B cell (primary cell): Measurements from ENCODE around the gene GJC1.

ENCODE experiments used
- EZH2 ChIP-seq: IDR thresholded peaks from 2 replicates; pipeline ENCODE4 v1.6.1; 2012; ENCODE audit warnings: borderline replicate concordance, low read depth, mild to moderate bottlenecking, moderate library complexity, low read length; ENCODE audit not compliant: insufficient read depth, poor library complexity, severe bottlenecking
- TF ChIP-seq, protein P1 (sequence below): fragments of 200-600 bp; IDR thresholded peaks from one replicate; pipeline ENCODE4 v1.8.0; 2022; ENCODE audit warnings: antibody characterized with exemption, mild to moderate bottlenecking

DNA sequence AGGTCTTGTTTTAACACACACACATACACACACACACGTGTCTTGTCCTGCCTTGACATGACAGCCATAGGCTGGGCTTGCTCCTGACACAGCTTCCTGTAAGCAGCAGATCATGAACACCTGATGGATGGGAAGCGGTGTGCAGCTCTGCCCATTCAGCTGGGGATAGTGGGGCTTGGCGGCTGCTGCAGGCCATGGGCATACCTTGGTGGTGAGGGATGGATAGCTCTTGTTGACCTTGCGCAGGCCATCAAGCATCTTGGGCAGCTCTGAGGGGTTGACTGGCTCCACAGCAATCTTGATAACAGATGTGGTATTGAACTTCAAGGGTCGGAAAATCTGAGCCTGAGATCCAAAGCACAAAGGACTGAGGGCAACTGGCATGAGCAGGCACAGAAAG, 29.6 kb upstream of the GJC1 start:
- TF ChIP-seq, protein P1, sequence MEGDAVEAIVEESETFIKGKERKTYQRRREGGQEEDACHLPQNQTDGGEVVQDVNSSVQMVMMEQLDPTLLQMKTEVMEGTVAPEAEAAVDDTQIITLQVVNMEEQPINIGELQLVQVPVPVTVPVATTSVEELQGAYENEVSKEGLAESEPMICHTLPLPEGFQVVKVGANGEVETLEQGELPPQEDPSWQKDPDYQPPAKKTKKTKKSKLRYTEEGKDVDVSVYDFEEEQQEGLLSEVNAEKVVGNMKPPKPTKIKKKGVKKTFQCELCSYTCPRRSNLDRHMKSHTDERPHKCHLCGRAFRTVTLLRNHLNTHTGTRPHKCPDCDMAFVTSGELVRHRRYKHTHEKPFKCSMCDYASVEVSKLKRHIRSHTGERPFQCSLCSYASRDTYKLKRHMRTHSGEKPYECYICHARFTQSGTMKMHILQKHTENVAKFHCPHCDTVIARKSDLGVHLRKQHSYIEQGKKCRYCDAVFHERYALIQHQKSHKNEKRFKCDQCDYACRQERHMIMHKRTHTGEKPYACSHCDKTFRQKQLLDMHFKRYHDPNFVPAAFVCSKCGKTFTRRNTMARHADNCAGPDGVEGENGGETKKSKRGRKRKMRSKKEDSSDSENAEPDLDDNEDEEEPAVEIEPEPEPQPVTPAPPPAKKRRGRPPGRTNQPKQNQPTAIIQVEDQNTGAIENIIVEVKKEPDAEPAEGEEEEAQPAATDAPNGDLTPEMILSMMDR = no peak
- no peak for TF ChIP-seq EZH2
